Ovary (tissue), 3 donors: Measurements from ENCODE around the gene INPP5D.

Experiments used
- CTCF ChIP-seq, 3 donors: fragments of 450-650 bp in 2 of 3; fragments of 200-600 bp in 1 of 3; IDR thresholded peaks; one replicate each; pipeline versions ENCODE4 v1.5.1 to v1.8.0; 2016 to 2022; ENCODE audit warnings: antibody characterized with exemption in 3 of 3, mild to moderate bottlenecking in 1 of 3
- EP300 ChIP-seq: sonication (generic); formaldehyde crosslinking; IDR thresholded peaks from one replicate; pipeline ENCODE4 v1.6.1; 2017; ENCODE audit warnings: antibody characterized with exemption
- POLR2A ChIP-seq: fragments of 450-650 bp; IDR thresholded peaks from one replicate; pipeline ENCODE4 v1.6.1; 2017; ENCODE audit warnings: antibody characterized with exemption, mild to moderate bottlenecking, moderate library complexity
- donor health status: DM: no; HTN: no; CAD: no.

- no peak for TF ChIP-seq CTCF (IDR thresholded peaks at IDR 0.05)
- TF ChIP-seq EP300 = no peak
- no peak for TF ChIP-seq POLR2A
Measured at GRCh38 chr2:233148354-233148753, 88.2 kb downstream of the INPP5D start.
